HG02571 (cell line): ENCODE results near the gene HIP1.
"Not testable (repeated sequence)": the region's sequence is repeated elsewhere in the genome, so short reads cannot be mapped to it uniquely, and the experiment has no call there.

ENCODE experiments used
- ATAC-seq: cut with Tn5 transposase; IDR thresholded peaks from one replicate; pipeline ENCODE4 v1.9.1; 2021; ENCODE audit warnings: mild to moderate bottlenecking, moderate library complexity; ENCODE audit not compliant: unreplicated experiment

Gene HIP1

DNA sequence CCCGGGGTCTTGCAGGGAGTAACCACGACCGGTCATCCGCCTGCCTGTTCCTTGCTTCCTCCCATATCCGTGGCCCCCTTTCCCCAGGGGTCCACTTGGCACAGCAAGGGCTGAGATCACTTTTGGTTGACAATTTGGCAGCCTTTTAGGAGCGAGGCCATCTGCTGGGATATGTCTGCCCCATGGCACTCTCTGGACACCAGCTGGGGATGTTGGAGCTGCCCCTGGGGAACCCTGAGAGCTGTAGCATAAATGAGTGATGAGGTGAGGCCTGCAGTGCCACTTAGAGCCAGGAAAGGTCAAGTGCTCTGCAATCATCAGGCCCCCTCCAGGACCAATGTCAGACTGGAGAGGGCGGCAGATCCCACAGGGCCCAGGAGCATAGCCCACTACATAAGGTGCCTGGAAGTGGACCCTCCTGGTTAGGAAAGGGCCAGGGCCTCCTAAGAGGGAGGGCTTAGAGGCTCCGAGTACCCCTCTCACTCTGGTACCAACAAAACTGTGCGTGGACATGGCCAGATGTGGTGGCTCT is 92.1 kb downstream of the HIP1 start:
- ATAC-seq = no peak

DNA sequence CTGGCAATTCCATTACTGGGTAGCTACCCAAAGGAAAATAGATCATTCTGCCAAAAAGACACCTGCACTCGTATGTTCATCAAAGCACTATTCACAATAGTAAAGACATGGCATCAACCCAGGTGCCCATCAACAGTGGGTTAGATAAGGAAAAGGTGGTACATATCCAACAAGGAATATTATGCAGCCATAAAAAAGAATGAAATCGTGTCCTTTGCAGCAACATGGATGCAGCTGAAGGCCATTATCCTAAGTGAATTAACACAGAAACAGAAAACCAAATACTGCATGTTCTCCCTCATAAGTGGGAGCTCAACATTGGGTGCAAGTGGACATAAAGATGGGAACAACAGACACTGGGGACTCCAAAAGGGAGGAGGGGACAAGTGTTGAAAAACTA is 93.2 kb downstream of the HIP1 start:
- ATAC-seq = no peak

DNA sequence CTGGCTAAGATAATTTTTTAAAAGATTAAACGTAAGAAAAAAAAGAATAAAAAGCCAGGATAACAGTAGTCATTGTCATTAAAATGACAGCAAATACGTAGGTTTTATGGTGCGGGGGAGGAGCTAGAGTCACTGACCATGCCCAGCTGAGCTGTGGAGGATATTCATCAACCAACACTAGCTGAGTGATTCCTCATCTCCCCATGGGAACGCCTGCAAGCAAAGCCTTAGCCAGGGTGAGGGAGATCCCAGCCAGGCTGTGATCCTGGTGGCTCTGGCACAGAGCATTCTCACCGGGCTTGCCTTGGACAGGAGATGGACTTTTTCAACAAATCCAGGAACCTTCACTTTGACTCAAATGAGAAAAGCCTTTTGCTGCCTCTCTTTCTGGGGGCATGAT is 94.2 kb downstream of the HIP1 start:
- ATAC-seq = no peak

DNA sequence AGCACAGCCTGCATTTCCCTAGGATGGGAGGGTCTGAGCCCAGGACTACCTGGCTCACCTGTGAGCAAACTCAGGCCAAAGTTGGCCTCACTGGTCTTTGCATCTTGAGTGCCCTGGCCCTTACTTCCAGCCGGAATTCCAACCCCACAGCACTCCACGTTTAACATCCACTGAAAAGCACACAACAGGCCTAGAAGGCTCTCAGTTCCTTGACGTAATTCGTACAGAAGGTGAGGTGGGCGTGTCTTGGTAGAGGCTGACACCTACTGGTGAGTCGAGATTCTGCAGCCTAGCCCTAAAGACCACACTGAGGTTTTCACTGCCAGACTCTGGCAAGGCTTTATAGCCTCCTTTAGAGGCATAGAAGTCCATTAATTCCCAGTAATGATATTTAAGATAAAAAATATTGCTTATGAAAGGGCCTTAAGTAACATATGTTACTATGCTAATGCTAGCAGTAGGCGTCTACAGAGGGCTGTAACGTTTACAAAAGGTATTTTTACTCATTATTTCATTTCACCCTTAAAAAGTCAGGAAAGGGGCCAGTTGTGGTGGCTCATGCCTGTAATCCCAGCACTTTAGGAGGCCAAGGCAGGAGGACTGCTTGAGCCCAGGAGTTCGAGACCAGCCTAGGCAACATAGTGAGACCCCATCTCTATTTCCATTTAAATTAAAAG is 95.8 kb downstream of the HIP1 start:
- ATAC-seq = no peak

DNA sequence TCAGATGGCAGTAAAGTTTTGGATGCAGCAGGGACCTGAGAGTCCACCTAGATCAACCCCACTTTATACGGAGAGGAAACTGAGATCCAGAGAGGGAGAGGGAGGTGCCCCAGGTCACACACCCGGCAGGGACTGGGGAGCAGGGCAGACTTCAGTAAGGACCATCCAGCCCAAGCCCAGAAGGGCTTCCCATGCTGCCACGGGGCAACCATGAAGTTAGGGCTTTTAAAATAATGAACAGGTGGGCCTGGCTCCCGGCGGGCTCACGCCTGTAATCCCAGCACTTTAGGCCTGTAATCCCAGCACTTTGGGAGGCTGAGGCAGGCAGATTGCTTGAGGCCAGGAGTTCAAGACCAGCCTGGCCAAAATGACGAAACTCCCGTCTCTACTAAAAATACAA is 98.5 kb downstream of the HIP1 start:
- no peak for ATAC-seq

DNA sequence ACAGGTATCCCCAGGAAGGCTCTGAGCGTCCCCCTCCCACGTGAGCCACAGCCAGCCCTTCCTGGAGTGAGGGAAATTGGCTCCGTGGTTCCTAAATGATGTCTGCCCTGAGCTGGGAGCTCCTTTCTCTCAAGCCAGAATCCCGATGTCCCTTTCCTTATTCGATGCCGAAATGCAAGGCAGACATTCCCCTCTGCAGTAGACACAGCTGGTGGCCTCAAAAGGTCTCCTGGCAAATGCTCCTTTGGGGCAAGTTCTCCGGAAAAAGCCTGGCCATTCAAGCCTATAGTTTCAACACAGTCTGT is 98.9 kb downstream of the HIP1 start:
- ATAC-seq = no peak

DNA sequence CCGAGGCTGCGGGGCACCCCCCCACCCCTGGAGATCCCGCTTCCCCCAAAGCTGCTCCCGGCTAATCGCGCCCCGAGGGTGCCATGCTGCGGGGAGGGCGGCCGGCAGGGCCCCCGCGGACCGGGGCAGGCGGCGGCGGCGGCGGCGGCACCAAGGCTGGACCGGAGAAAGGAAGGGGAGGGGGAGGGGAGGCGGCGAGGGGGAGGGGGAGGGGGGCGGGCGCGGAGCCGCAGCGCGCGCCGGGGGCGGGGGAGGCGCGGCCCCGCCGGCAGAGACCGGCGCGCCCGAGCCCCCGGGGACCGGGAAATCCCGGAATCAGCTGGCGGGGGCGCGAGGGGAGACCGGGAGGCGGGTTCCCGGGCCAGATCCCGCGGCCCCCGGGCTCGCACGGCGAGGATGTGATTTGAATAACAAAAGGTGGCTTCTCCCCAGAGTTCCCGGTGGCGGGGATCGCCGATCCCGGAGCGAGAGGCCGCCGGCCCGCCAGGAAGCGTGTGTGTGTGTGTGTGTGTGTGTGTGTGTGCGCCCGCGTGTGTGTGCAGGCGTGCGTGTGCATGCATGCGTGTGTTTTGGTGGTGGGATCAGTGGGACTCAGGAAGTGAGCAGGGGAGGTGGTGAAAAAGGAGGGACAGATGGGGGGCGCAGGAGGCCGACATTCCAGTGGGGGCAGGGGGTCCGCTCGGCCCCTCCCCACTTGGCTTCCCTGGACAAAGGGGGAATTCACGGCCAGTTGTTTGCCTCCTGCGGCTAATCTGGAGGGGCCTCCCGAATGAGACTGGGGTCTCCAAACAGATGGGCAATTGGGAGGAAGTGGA is 99.5 kb downstream of the HIP1 start:
- no peak for ATAC-seq

DNA sequence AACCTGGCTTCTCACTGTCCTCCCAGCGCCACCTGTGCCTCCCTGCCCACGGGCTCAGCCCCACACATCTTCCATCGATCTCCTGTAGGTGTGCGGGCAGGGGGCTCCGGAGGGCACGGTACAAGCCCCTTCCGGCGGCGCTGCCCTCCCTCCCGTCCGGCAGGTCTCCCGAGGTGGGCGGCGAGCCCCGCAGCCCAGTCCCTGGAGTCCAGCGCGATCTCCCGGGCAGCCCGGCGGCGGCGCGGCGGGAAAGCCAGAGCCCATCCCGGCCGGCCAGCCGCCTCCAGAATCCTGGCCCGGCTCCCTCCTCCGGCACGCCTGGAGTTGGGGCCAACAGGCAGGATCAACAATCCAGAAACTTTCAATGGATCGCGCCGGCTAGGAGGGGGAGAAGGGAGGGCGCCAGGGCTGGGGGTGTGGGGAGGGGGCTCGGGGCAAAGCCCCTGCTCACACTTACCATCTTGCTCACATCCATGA is 100.1 kb downstream of the HIP1 start:
- ATAC-seq = no peak

DNA sequence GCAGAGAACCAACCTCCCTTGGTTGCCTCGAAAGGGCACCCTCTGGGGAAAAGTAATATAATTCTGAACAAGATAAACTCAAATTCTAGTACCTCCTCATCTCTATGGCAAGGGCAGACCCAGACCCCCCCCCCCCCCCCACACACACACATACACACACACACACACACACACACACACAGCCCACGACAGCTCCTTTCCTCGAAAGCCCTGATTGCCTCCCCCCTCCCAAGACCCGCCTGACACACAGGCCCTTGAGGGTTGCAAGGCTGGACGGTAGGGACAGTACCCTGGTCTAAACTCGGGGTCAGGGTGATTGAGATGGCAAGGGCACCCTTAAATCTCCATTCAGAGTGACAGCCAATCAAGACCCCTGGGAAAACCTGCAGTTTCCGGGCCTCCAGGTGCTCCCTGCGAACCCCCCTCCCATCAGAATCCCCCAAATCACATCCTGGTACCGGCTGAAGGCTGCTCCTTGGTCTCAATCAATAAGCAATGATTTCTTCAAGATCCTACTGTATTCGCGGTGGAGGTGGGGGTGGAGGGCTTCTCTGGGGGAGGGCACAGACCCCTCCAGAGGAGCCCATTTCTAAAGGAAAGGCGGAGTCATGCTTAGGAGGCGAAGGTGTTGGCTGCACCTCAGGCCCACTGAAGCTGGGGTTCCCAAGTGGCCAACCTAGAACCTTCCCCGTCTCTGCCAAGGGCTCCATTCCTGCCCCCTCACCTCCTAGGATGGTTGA is 100.7 kb downstream of the HIP1 start:
- no peak for ATAC-seq

DNA sequence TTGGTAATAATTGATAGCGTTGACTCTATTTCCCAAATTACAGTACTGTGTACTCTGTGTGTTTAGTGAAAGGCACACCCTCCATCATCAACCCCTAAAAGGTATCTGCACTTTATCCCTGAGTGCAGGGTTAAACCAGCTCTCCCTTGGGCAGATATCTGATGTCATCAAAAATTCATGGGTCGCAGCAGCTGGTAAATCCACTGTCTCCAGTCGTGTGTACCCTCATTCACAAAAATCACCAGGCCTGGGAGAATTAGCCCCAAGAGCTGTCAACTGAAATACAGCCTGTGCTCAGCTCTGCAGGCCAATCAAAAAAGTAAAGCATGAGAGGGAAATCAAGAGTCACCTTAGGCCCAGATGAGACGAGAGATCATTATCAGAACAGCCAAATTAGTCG is 103.7 kb downstream of the HIP1 start:
- no peak for ATAC-seq

DNA sequence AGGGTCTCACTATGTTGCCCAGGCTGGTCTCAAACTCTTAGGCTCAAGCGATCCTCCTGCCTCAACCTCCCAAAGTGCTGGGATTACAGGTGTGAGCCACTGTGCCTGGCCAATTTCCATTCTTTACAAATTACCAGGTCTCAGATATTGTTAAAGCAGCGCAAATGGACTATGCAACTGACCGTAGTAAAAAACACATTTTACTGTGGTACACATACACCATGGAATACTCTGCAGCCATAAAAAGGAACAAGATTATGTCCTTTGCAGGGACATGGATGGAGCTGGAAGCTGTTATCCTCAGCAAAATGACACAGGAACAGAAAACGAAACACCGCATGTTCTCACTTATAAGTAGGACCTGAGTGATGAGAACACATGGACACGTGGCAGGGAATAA is 106.2 kb downstream of the HIP1 start:
- not testable (repeated sequence) for ATAC-seq

DNA sequence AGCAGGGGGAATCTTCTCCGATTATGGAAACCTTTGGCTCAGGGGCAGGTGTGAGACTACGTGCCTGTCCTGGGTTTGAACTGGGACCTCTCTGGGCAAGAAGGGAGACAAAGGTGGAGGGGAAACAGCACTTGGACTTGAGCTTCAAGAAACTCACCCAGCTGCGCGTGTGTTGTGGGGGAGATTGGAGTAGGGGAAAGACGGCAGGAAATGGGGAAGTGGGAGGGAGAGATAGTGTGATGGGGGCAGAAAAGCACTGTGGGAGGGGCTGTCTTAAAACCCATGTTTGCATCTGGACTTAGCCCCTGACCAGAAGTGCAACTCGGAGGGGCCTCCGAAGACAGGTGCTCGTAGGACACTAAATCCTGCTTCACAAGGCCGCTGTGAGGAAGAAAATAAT is 107.0 kb downstream of the HIP1 start:
- ATAC-seq = no peak

DNA sequence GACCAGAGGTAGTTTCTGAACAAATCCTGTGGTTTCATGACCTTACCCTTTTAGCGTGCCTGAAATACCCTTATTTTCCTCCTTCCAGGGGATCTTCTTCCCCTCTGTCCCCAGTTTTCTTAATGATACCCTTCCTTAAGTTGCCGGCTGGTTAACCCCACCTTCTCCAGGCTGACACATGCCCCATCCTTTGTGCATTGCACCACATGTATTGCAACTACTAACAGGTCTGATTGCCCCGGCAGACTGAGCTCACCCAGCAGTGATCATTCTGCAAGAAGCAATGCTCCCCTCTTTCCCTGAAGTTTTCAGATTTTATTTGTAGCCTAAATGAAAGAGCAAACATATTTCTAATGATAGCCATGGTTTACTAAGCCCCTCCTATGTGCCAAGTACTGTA is 108.2 kb downstream of the HIP1 start:
- ATAC-seq = no peak

DNA sequence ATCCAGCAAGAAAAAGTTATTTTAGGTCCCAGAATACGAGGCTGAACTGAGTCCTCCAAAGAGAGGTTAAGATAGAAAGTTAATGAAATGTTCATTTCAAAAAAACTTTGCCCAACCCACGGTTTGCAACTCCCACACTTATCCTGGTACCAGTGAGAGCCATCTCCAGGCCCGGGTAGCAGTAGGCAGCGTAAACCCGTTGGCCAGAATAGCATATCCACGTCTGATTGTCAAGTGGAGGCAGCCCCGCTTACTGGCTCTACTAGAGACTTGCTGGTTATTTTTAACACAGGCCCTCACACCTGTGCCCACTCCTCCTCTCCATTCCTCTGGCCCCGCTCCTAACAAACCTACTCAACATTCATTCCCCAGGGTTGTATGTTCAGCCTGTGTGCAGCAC is 109.7 kb downstream of the HIP1 start:
- ATAC-seq = no peak

DNA sequence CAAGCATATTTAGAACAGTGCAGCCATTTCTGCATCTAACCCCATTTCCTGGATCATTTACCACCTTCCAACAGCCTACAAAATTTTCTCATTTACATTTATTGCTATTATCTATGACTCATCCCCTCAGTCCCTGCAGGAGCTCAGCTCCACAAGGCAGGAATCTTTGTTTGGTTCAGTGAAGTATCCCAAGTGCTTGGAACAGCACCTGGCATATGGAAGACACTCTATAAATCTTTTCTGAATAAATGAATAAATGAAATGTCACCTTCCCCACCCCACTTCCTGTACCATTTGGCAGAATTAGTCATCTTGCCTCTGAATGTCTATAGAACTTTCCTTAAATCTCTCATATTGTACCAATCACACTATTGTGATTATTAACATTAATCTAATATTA is 110.7 kb downstream of the HIP1 start:
- ATAC-seq = no peak

DNA sequence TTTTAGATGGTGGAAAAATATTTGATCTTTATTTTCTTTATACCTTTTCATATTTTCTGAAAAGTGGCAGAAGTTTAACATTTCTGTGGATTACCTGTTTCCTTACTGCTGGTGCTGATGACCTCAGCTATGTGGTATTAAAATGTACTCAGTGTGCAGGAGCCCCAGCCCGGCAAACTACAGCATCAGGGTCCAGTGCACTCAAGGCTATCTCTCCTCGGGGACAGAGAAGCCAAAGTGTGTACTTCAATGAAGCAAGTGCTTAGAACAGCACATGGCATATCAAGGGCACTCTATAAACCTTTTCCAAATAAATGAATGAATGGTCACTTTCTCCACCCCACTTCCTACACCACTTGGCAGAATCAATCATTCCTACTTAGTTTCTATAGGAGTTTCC is 111.8 kb downstream of the HIP1 start:
- no peak for ATAC-seq

DNA sequence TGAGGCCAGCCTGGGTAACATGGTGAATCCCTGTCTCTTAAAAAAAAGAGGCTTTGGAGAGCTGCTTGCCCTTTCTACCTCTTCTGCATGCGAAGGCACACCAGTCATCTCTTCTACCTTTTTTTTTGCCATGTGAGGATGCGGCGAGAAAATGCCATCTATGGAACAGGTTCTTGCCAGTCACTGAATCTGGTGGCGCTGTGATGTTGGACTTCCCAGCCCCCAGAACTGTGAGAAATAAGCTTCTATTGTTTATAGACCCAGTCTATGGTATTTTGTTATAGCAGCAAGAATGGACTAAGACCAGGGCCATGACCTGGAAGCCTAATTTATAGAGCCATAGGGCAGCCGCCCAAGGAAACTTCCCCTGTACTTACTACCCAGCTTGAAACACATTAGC is 112.9 kb downstream of the HIP1 start:
- ATAC-seq = no peak

DNA sequence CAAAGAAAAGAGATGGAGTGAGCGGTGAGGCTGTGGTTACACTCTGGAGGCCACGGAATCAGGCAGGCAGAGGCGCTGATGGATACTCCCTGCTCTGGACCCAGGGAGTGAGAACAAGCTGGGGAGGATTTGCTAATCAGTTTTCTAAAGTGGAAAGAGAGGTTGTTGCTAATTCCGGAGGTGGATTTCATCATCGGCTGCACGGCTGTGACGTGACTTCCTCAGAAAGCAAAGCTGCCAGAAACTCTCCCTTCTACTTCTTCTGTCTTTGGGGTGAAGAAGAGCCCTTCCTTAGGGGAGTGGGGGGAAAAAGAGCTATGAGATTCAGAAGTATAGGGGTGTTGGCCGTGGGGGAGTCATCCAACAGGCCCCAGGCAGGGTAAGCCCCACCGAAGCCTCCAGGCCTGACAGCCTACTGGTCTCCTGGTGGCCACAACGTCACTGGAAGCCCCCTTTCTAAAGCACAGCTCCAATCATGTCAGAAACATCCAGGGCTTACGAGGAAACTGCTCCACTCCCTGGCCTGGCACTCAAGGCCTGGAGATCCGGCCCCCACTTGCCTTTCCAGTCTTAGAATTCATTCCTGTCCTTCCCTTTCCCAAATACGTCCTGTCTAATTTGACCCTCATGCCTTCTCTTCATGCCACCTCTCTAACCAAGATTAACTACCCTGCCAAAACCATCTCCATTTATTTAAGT is 114.5 kb downstream of the HIP1 start:
- no peak for ATAC-seq

DNA sequence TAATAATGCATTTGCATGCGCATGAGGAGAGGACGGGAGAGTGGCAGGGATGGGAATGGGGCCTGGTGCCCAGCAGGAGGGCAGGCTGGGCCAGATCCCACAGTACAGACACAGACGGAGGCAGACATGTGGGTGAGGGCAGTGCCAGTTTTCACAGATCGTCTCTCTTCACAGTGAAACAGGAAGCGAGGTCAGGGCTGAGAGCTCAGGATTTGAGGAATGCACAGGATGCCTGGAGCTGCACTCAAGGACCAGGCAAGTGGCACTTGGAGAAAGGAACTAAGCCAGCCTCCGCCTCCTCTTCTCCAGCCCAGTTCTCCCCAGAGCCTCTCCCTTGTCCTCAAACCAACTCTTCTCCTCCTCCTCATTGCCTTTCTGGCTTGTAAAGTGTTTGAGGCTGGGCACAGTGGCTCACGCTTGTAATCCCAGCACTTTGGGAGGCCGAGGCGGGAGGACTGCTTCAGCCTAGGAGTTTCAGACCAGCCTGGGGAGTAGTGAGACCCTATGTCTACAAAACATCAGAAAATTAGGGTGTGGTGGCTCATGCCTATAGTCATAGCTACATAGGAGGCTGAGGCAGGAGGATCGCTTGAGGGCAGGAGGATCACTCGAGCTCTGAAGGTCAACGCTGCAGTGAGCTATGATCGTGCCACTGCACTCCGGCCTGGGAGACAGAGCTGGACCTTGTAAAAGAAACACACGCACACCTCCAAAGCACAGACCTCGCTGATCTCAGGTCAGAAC is 115.2 kb downstream of the HIP1 start:
- no peak for ATAC-seq

DNA sequence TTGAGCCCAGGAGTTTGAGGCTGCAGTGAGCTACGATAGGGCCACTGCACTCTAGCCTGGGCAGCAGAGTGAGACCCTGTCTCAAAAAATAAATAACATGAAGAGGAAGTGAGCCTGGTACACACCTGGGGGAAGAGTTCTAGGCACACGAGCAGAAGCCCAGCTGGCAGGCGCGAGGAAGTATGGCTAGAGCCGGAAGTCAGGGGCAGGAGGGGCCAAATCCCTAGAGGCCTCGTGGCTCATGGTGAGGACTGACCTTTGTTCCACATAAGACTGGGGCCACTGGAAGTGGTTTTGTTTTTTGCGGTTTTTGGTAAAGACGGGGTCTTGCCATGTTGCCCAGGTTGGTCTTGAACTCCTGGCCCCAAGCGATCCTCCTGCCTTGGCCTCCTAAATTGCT is 117.6 kb downstream of the HIP1 start:
- ATAC-seq = no peak
